ENCODE measurements around the gene ADARB2. TPM values are rescaled to one million over a fixed set of nuclear protein-coding genes. Genes with fewer than 3 reads are reported as not detected.

Gene ADARB2
- total and polyA plus RNA-seq, 4 donors: 0.55 to 0.70 (median 0.59) TPM; not detected in 1

GRCh38 chr10:1359626-1359955, 377.7 kb downstream of the ADARB2 start (continued):
- TF ChIP-seq YY1 (IDR thresholded peaks at IDR 0.05) (no peak), RXRA (IDR thresholded peaks at IDR 0.05) (no peak), GABPA (IDR thresholded peaks at IDR 0.05 in 1 of 2, conservative IDR thresholded peaks at IDR 0.05 in 1 of 2) (no peak), TAF1 (conservative IDR thresholded peaks at IDR 0.05) (no peak), RAD21 (IDR thresholded peaks at IDR 0.05) (no peak), HNF4G (IDR thresholded peaks at IDR 0.05) (no peak), SP1 (IDR thresholded peaks at IDR 0.05) (no peak), FOXA1 (IDR thresholded peaks at IDR 0.05) (no peak)
- TF ChIP-seq, protein P1, sequence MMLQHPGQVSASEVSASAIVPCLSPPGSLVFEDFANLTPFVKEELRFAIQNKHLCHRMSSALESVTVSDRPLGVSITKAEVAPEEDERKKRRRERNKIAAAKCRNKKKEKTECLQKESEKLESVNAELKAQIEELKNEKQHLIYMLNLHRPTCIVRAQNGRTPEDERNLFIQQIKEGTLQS (IDR thresholded peaks at IDR 0.05): no peak
- TF ChIP-seq, protein P2, sequence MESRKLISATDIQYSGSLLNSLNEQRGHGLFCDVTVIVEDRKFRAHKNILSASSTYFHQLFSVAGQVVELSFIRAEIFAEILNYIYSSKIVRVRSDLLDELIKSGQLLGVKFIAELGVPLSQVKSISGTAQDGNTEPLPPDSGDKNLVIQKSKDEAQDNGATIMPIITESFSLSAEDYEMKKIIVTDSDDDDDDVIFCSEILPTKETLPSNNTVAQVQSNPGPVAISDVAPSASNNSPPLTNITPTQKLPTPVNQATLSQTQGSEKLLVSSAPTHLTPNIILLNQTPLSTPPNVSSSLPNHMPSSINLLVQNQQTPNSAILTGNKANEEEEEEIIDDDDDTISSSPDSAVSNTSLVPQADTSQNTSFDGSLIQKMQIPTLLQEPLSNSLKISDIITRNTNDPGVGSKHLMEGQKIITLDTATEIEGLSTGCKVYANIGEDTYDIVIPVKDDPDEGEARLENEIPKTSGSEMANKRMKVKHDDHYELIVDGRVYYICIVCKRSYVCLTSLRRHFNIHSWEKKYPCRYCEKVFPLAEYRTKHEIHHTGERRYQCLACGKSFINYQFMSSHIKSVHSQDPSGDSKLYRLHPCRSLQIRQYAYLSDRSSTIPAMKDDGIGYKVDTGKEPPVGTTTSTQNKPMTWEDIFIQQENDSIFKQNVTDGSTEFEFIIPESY (IDR thresholded peaks at IDR 0.05): no peak

GRCh38 chr10:1358860-1359625, 378.3 kb downstream of the ADARB2 start:
- no peaks in the 10 kb centered on the region for H3K4me1 ChIP-seq (ENCODE audit: control insufficient read depth in 4 of 4, insufficient read depth in 4 of 4, low read length in 3 of 4)
- WGBS: 70% methylated on average over 9 of the region's 9 CpGs
- H3K9me3 ChIP-seq (ENCODE audit: control insufficient read depth in 4 of 4, low read length in 3 of 4): no peaks in the 10 kb centered on the region
- no peak for DNase-seq (ENCODE audit: low spot score)
- no peak overlapping the region for H3K27ac ChIP-seq (ENCODE audit: low read depth in 1 of 2, low read length in 2 of 2)
- no peak overlapping the region for H3K9ac ChIP-seq (ENCODE audit: low read depth in 1 of 2, low read length in 2 of 2)
- no peaks in the 10 kb centered on the region for H3K36me3 ChIP-seq (ENCODE audit: control insufficient read depth in 4 of 4, insufficient read depth in 3 of 4, low read depth in 1 of 4, low read length in 3 of 4)
- H3K4me3 ChIP-seq (ENCODE audit: low read depth in 1 of 3, low read length in 3 of 3): no peak overlapping the region
- H3K27me3 ChIP-seq (ENCODE audit: control insufficient read depth in 4 of 4, insufficient read depth in 4 of 4, low read length in 3 of 4): peaks cover 0 to 3% (median 0%) of the 10 kb centered on the region in 4 donors
- TF ChIP-seq SP1 (IDR thresholded peaks at IDR 0.05) (no peak), EGR1 (IDR thresholded peaks at IDR 0.05; ENCODE audit: low read depth in 2 of 2) (no peak), RXRA (IDR thresholded peaks at IDR 0.05) (no peak), FOXA2 (IDR thresholded peaks at IDR 0.05) (no peak), NR2F2 (IDR thresholded peaks at IDR 0.05) (no peak), GABPA (IDR thresholded peaks at IDR 0.05 in 1 of 2, conservative IDR thresholded peaks at IDR 0.05 in 1 of 2) (no peak), REST (IDR thresholded peaks at IDR 0.05) (no peak), TAF1 (conservative IDR thresholded peaks at IDR 0.05) (no peak), FOXA1 (IDR thresholded peaks at IDR 0.05) (no peak), RAD21 (IDR thresholded peaks at IDR 0.05) (no peak), MAX (IDR thresholded peaks at IDR 0.05) (no peak)
- TF ChIP-seq, protein P1 (IDR thresholded peaks at IDR 0.05): no peak
- TF ChIP-seq, protein P2 (IDR thresholded peaks at IDR 0.05): no peak
